Measurements from ENCODE around the gene AKR7A3. TPM values are rescaled to one million over a fixed set of nuclear protein-coding genes. Genes with fewer than 3 reads are reported as not detected.

The AKR7A3 gene
- total RNA-seq, 2 experiments from 2014 or later: 0.84 to 1.4 TPM

- Histone ChIP-seq H3K4me1 (ENCODE audit: insufficient read depth, low read length) (no peaks in the 10 kb centered on the region), H3K36me3 (ENCODE audit: insufficient read depth, low read length) (peaks cover 20% of the 10 kb centered on the region), H3K27me3 (ENCODE audit: control insufficient read depth in 1 of 2, insufficient read depth in 2 of 2, low read length in 2 of 2) (no peaks in the 10 kb centered on the region), H3K9me3 (ENCODE audit: control insufficient read depth in 1 of 2, insufficient read depth in 1 of 2, low read length in 2 of 2) (no peaks in the 10 kb centered on the region), H3K4me3 (ENCODE audit: low read length) (no peak overlapping the region), H3K27ac (ENCODE audit: low read depth in 1 of 2, low read length in 2 of 2) (no peak overlapping the region)
- Mint-ChIP-seq H3K27me3 (no peaks in the 10 kb centered on the region), H3K4me3 (no peak overlapping the region), H3K27ac (no peak overlapping the region), H3K4me1 (ENCODE audit: low read depth) (no peaks in the 10 kb centered on the region), H3K9me3 (no peaks in the 10 kb centered on the region), H3K36me3 (ENCODE audit: low read depth) (peaks cover 19% of the 10 kb centered on the region)
- DNase-seq (no peak), ATAC-seq (ENCODE audit: poor library complexity) (no peak)
- POLR2A ChIA-PET: no interaction called here
- intact Hi-C loops (cut with DNase I, micrococcal nuclease): no loop called here
- CTCF ChIA-PET: no interaction called here
- TF ChIP-seq CTCF (IDR thresholded peaks at IDR 0.05): no peak
These were observed 33.9 kb upstream of the AKR7A3 start for GRCh38 chr1:19322481-19322880.

- no peak overlapping the region for H3K4me3 Mint-ChIP-seq
- no peak for DNase-seq
- H3K9me3 Mint-ChIP-seq: no peaks in the 10 kb centered on the region
- H3K36me3 ChIP-seq (ENCODE audit: insufficient read depth, low read length): peaks cover 14% of the 10 kb centered on the region
- no peak overlapping the region for H3K27ac Mint-ChIP-seq
- H3K4me3 ChIP-seq (ENCODE audit: low read length): no peak overlapping the region
- H3K27me3 Mint-ChIP-seq: no peaks in the 10 kb centered on the region
- TF ChIP-seq CTCF (IDR thresholded peaks at IDR 0.05): no peak
- ChIA-PET CTCF (no interaction called here), POLR2A (no interaction called here)
- no peaks in the 10 kb centered on the region for H3K9me3 ChIP-seq (ENCODE audit: control insufficient read depth in 1 of 2, insufficient read depth in 1 of 2, low read length in 2 of 2)
- no peaks in the 10 kb centered on the region for H3K27me3 ChIP-seq (ENCODE audit: control insufficient read depth in 1 of 2, insufficient read depth in 2 of 2, low read length in 2 of 2)
- peaks cover 19% of the 10 kb centered on the region for H3K36me3 Mint-ChIP-seq (ENCODE audit: low read depth)
- intact Hi-C loops (cut with DNase I, micrococcal nuclease): no loop called here
- H3K4me1 Mint-ChIP-seq (ENCODE audit: low read depth): no peaks in the 10 kb centered on the region
- H3K27ac ChIP-seq (ENCODE audit: low read depth in 1 of 2, low read length in 2 of 2): no peak overlapping the region
- no peak for ATAC-seq (ENCODE audit: poor library complexity)
- peaks cover 2% of the 10 kb centered on the region for H3K4me1 ChIP-seq (ENCODE audit: insufficient read depth, low read length)
These were observed 32.5 kb upstream of the AKR7A3 start for GRCh38 chr1:19321071-19321470.

GRCh38 chr1:19319196-19319595 lies 30.6 kb upstream of the AKR7A3 start:
- POLR2A ChIA-PET: no interaction called here
- Mint-ChIP-seq H3K4me3 (no peak overlapping the region), H3K27me3 (no peaks in the 10 kb centered on the region), H3K36me3 (ENCODE audit: low read depth) (peaks cover 19% of the 10 kb centered on the region), H3K4me1 (ENCODE audit: low read depth) (no peaks in the 10 kb centered on the region), H3K27ac (no peak overlapping the region), H3K9me3 (no peaks in the 10 kb centered on the region)
- Histone ChIP-seq H3K36me3 (ENCODE audit: insufficient read depth, low read length) (peaks cover 8% of the 10 kb centered on the region), H3K9me3 (ENCODE audit: control insufficient read depth in 1 of 2, insufficient read depth in 1 of 2, low read length in 2 of 2) (no peaks in the 10 kb centered on the region), H3K27ac (ENCODE audit: low read depth in 1 of 2, low read length in 2 of 2) (no peak overlapping the region), H3K4me1 (ENCODE audit: insufficient read depth, low read length) (peaks cover 13% of the 10 kb centered on the region), H3K4me3 (ENCODE audit: low read length) (no peak overlapping the region), H3K27me3 (ENCODE audit: control insufficient read depth in 1 of 2, insufficient read depth in 2 of 2, low read length in 2 of 2) (no peaks in the 10 kb centered on the region)
- TF ChIP-seq CTCF (IDR thresholded peaks at IDR 0.05): no peak
- CTCF ChIA-PET: no interaction called here
- DNase-seq: no peak
- intact Hi-C loops (cut with DNase I, micrococcal nuclease): no loop called here
- no peak for ATAC-seq (ENCODE audit: poor library complexity)
